Panc1 (cell line): Measurements from ENCODE around the gene CENPU. TPM values are rescaled to one million over a fixed set of nuclear protein-coding genes. Genes with fewer than 3 reads are reported as not detected.

Source experiments
- ATAC-seq: fragments of 200-7000 bp; cut with Tn5 transposase; 2 replicates; pipeline ENCODE4 v1.9.1; 2020; ENCODE audit warnings: mild to moderate bottlenecking, moderate library complexity
- BruUV-seq: library from RNA; stranded (reverse); fragments of 400-500 nt; replicated peaks from 2 replicates; lab custom pipeline; 2021; lab: Mats Ljungman, UMichigan
- CTCF ChIA-PET: fragments of 300-600 bp; sonication (Branson Sonifier 250); formaldehyde crosslinking; loops from one replicate; lab custom pipeline; 2022; ENCODE audit warnings: antibody characterized with exemption; lab: Charles Lee
- POLR2A ChIA-PET: fragments of 300-600 bp; sonication (Branson Sonifier 250); formaldehyde crosslinking; loops from one replicate; lab custom pipeline; 2022; ENCODE audit warnings: antibody characterized with exemption; lab: Charles Lee
- DNase-seq: peaks from one replicate; pipeline ENCODE4 v3.0.0-alpha.2; 2010; ENCODE audit warnings: low read depth, low spot score
- H3K27ac ChIP-seq: 2 replicates; pipeline ENCODE4 v1.5.1; 2011; ENCODE audit warnings: mild to moderate bottlenecking, low read length, inconsistent platforms
- H3K27me3 ChIP-seq: fragments of 200-500 bp; sonication (Bioruptor generic); 2 replicates; pipeline ENCODE4 v1.6.0; 2014; ENCODE audit warnings: low read length, inconsistent platforms; ENCODE audit not compliant: control insufficient read depth, insufficient read depth
- H3K36me3 ChIP-seq: fragments of 200-500 bp; sonication (Bioruptor generic); 2 replicates; pipeline ENCODE4 v1.5.1; 2014; ENCODE audit warnings: inconsistent platforms, mild to moderate bottlenecking, low read length, moderate library complexity; ENCODE audit not compliant: control insufficient read depth, insufficient read depth
- H3K4me1 ChIP-seq: 2 replicates; pipeline ENCODE4 v1.5.1; 2011; ENCODE audit warnings: inconsistent platforms, mild to moderate bottlenecking, low read length, moderate library complexity; ENCODE audit not compliant: control insufficient read depth, insufficient read depth
- H3K4me3 ChIP-seq, 2 experiments: 2 replicates each; pipeline ENCODE4 v1.5.1; 2011 to 2012; ENCODE audit warnings: low read depth in 2 of 2, low read length in 2 of 2, mild to moderate bottlenecking in 2 of 2, inconsistent platforms in 1 of 2, moderate library complexity in 1 of 2
- H3K9me3 ChIP-seq: fragments of 200-500 bp; sonication (Bioruptor generic); 2 replicates; pipeline ENCODE4 v1.5.1; 2014; ENCODE audit warnings: low read depth, mild to moderate bottlenecking, inconsistent platforms, low read length, moderate library complexity; ENCODE audit not compliant: control insufficient read depth, insufficient read depth
- POLR2AphosphoS5 ChIP-seq: IDR thresholded peaks from 2 replicates; pipeline ENCODE4 v1.6.1; 2012; ENCODE audit warnings: mild to moderate bottlenecking, low read depth, low read length, moderate library complexity
- SIN3A ChIP-seq: IDR thresholded peaks from 2 replicates; pipeline ENCODE4 v1.6.1; 2012; ENCODE audit warnings: low read depth, mild to moderate bottlenecking, low read length, moderate library complexity, borderline replicate concordance; ENCODE audit not compliant: insufficient read depth
- TCF7L2 ChIP-seq: IDR thresholded peaks from 2 replicates; pipeline ENCODE4 v1.6.1; 2011; ENCODE audit warnings: mild to moderate bottlenecking, low read depth, low read length, inconsistent platforms
- in situ Hi-C: cut with HindIII; loops from 2 replicates; pipeline ENCODE4 v1.10.0; 2016; ENCODE audit warnings: low sequenced_read_pairs, low pct_unique_long_range_greater_than_20kb
- intact Hi-C: fragments of 100-400 bp; cut with micrococcal nuclease; formaldehyde crosslinking; loops from one replicate; pipeline ENCODE4 v1.10.0; 2022; ENCODE audit not compliant: unreplicated experiment
- total RNA-seq: library from RNA; stranded (reverse); gene quantifications from one replicate; pipeline ENCODE4 v1.2.1, GENCODE V29; 2021; ENCODE audit not compliant: unreplicated experiment
- TF ChIP-seq, protein P1 (sequence below): fragments of 450-650 bp; IDR thresholded peaks from 2 replicates; pipeline ENCODE4 v1.5.1; 2017; ENCODE audit warnings: mild to moderate bottlenecking
- TF ChIP-seq, protein P2 (sequence below), 2 experiments: IDR thresholded peaks; 2 replicates each; pipeline ENCODE4 v1.6.1; 2011 to 2012; ENCODE audit warnings: low read depth in 2 of 2, control low read depth in 1 of 2, low read length in 1 of 2, mild to moderate bottlenecking in 1 of 2, moderate library complexity in 1 of 2; ENCODE audit not compliant: insufficient read depth in 1 of 2

Gene CENPU
- total RNA-seq, 1 experiment from 2014 or later: 16.6 TPM

DNA sequence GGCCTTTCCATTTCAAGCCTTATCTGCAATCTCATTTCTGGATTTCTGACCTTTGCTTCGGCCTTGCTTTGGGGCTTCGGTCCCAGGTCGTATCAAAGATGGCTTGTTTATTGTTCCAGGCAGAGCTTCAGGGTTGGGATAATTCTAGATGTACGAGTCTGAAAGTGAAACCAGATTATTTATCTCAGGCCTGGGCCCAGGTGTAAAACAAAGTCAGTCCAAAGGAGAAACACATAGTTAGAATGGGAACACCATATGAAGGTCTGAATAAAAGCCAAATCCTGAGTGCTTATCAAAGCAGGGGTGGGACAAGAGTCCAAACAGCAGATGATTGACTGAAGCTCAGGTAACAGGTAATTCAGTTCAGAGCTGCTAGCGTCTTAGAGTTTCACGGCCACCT, 67.2 kb downstream of the CENPU start:
- in situ Hi-C loops: no loop called here
- Histone ChIP-seq H3K36me3 (no peaks in the 10 kb centered on the region; the same call in 1 of the 2 replicates), H3K9me3 (no peaks in the 10 kb centered on the region), H3K4me1 (no peaks in the 10 kb centered on the region), H3K4me3 (no peak overlapping the region), H3K27ac (no peak overlapping the region), H3K27me3 (no peaks in the 10 kb centered on the region)
- no TSS peak for BruUV-seq
- DNase-seq (no peak), ATAC-seq (no peak)
- POLR2A ChIA-PET: no interaction called here
- CTCF ChIA-PET: no interaction called here
- TF ChIP-seq TCF7L2: no peak
- TF ChIP-seq SIN3A: no peak
- TF ChIP-seq, protein P1, sequence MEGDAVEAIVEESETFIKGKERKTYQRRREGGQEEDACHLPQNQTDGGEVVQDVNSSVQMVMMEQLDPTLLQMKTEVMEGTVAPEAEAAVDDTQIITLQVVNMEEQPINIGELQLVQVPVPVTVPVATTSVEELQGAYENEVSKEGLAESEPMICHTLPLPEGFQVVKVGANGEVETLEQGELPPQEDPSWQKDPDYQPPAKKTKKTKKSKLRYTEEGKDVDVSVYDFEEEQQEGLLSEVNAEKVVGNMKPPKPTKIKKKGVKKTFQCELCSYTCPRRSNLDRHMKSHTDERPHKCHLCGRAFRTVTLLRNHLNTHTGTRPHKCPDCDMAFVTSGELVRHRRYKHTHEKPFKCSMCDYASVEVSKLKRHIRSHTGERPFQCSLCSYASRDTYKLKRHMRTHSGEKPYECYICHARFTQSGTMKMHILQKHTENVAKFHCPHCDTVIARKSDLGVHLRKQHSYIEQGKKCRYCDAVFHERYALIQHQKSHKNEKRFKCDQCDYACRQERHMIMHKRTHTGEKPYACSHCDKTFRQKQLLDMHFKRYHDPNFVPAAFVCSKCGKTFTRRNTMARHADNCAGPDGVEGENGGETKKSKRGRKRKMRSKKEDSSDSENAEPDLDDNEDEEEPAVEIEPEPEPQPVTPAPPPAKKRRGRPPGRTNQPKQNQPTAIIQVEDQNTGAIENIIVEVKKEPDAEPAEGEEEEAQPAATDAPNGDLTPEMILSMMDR: no peak
- TF ChIP-seq POLR2AphosphoS5: no peak
- TF ChIP-seq, protein P2, sequence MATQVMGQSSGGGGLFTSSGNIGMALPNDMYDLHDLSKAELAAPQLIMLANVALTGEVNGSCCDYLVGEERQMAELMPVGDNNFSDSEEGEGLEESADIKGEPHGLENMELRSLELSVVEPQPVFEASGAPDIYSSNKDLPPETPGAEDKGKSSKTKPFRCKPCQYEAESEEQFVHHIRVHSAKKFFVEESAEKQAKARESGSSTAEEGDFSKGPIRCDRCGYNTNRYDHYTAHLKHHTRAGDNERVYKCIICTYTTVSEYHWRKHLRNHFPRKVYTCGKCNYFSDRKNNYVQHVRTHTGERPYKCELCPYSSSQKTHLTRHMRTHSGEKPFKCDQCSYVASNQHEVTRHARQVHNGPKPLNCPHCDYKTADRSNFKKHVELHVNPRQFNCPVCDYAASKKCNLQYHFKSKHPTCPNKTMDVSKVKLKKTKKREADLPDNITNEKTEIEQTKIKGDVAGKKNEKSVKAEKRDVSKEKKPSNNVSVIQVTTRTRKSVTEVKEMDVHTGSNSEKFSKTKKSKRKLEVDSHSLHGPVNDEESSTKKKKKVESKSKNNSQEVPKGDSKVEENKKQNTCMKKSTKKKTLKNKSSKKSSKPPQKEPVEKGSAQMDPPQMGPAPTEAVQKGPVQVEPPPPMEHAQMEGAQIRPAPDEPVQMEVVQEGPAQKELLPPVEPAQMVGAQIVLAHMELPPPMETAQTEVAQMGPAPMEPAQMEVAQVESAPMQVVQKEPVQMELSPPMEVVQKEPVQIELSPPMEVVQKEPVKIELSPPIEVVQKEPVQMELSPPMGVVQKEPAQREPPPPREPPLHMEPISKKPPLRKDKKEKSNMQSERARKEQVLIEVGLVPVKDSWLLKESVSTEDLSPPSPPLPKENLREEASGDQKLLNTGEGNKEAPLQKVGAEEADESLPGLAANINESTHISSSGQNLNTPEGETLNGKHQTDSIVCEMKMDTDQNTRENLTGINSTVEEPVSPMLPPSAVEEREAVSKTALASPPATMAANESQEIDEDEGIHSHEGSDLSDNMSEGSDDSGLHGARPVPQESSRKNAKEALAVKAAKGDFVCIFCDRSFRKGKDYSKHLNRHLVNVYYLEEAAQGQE (IDR thresholded peaks at IDR 0.05; ENCODE audit: insufficient read depth in 1 of 2, low read depth in 2 of 2, low read length in 1 of 2): no peak
- intact Hi-C loops: no loop called here

DNA sequence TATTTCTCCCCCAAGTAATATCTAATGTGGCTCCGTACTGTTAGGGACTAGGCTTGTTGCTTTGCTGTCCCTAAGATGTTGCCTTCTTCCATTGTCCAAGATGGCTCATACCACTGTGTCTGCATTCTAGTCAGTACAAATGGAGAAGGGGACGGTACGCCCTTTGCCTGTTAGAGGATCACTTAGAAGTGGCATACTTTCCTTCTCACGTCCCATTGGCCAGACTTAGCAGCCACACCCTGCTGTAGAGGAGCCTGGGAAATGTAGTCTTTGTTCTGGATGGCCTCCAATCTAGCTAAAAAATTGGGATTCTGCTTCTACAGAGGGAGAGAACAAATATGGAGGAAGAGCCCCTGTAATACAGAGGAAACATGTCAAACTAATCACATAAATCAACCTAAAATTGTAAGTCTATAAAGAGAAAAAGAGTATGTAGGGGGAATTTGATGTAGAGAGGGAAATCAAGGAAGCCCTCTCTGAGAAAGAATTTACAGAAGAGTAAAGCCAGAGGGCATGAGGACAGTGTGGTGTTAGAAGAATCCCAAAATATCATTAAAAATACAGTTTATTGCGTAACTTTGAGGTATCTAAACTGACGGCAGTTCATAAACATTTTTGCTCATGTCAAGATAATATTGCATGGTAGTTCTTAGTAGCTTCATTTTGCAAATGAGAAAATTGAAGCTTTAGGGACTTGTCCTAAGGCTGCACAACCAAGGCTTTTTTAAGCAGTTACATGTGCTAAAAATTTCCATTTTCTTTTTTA, 69.3 kb downstream of the CENPU start:
- Histone ChIP-seq H3K27me3 (no peaks in the 10 kb centered on the region), H3K9me3 (no peaks in the 10 kb centered on the region), H3K4me1 (no peaks in the 10 kb centered on the region), H3K4me3 (no peak overlapping the region), H3K27ac (no peak overlapping the region), H3K36me3 (peaks cover 4% of the 10 kb centered on the region; the same call in 1 of the 2 replicates)
- intact Hi-C loops: no loop called here
- in situ Hi-C loops: no loop called here
- ATAC-seq (no peak), DNase-seq (no peak)
- BruUV-seq: no TSS peak
- POLR2A ChIA-PET: interaction anchor here (0.9 kb wide), 1 partner anchor 399 kb away, joined by 3 read pairs; no protein-coding TSS in a partner anchor
- CTCF ChIA-PET: no interaction called here
- TF ChIP-seq POLR2AphosphoS5 (no peak), TCF7L2 (no peak), SIN3A (no peak)
- TF ChIP-seq, protein P1: no peak
- TF ChIP-seq, protein P2 (IDR thresholded peaks at IDR 0.05; ENCODE audit: insufficient read depth in 1 of 2, low read depth in 2 of 2, low read length in 1 of 2): no peak
